PFSK-1 (cell line): Measurements from ENCODE around the gene PRR33.

Source experiments
- POLR2AphosphoS5 ChIP-seq: IDR thresholded peaks from 2 replicates; pipeline ENCODE4 v1.6.1; 2012; ENCODE audit warnings: low read depth, mild to moderate bottlenecking, control low read depth, low read length, moderate library complexity
- REST ChIP-seq, 2 experiments: IDR thresholded peaks; 2 replicates each; pipeline versions ENCODE4 v1.6.1 to v1.8.0; 2011 to 2012; ENCODE audit warnings: low read depth in 2 of 2, low read length in 2 of 2, control low read depth in 1 of 2, inconsistent platforms in 1 of 2, mild to moderate bottlenecking in 1 of 2, moderate library complexity in 1 of 2; ENCODE audit not compliant: insufficient read depth in 1 of 2
- SIN3A ChIP-seq: IDR thresholded peaks from 2 replicates; pipeline ENCODE4 v1.6.1; 2012; ENCODE audit warnings: mild to moderate bottlenecking, low read length, moderate library complexity, borderline replicate concordance; ENCODE audit not compliant: insufficient read depth
- TAF1 ChIP-seq: IDR thresholded peaks from 2 replicates; pipeline ENCODE4 v1.6.1; 2012; ENCODE audit warnings: low read length, control low read depth, borderline replicate concordance; ENCODE audit not compliant: insufficient read depth

DNA sequence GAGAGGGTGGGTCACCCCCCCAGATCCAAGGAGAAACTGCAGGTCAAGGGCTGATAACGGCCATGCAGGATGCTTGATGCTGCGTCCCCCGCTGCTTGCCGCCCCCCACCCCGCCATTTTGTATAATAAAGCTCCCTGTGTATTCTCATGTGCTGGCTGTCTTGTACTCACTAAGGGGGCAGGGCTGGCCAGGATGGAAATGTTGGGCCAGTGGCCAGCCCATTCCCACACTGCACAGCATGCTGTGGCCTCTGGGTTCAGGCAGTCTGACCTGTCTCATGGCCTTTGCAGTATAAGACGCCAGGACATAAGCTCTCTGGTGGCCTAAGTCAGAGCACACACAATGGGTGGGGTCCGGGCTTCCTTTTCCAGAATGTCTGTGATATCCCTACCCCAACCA, 421 bp upstream of the PRR33 start:
- TF ChIP-seq TAF1: no peak
- TF ChIP-seq POLR2AphosphoS5: no peak
- TF ChIP-seq SIN3A: no peak
- no peak for TF ChIP-seq REST (IDR thresholded peaks at IDR 0.05; ENCODE audit: insufficient read depth in 1 of 2, low read depth in 2 of 2, low read length in 2 of 2)
